ENCODE results near the gene FNIP2. TPM values are rescaled to one million over a fixed set of nuclear protein-coding genes. Genes with fewer than 3 reads are reported as not detected.

The FNIP2 gene
- total and polyA plus RNA-seq, 2 donors (not counting 1 experiment from before 2014, with no cell fraction given): 0.03 to 0.17 TPM

DNA sequence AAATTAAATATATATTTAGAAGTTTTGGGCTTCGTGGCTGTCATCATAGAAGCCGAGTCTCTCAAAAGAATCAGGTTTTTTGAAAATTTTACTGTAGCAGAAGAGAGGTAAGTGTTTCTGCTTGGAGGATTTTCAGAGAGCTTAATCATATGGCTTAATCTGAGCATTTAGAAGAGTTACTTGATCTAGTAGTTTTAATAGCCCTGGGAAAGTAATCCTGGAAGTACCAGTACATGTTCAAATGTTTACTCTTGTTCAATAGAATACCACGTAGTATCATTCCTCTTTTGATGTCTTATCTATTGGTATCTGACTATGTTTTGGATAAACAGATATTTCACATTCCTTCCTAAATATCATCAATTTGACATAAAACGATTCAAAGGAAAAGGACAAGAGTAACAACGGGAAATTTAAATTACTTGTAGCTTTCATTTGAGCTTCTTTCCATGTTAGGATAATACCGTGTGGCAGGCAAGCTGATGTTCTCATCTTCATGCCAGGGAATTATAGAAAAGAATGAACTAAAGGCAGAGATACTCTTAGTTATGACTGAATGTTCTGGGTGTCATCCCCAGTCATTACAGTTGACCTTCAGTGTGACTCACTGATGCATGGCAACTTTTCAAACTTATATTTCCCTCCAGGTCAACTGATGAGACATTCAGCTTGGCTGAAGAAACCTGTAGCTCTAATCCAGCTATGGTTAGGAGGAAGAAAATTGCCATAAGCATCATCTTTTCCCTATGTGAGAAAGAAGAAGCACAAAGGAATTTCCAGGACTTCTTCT lies 89.8 kb downstream of the FNIP2 start:
- H3K9ac ChIP-seq (ENCODE audit: low read length): no peak overlapping the region
- H3K4me3 ChIP-seq (ENCODE audit: control extremely low read depth in 1 of 5, extremely low read depth in 1 of 5, insufficient read depth in 1 of 5, low read depth in 2 of 5, low read length in 4 of 5): no peak overlapping the region
- DNase-seq (no peak), ATAC-seq (ENCODE audit: low read depth) (no peak)
- TF ChIP-seq EZH2 (IDR thresholded peaks at IDR 0.05; ENCODE audit: borderline replicate concordance, insufficient read depth, low read depth, low read length, poor library complexity, severe bottlenecking): no peak
- TF ChIP-seq, protein P1, sequence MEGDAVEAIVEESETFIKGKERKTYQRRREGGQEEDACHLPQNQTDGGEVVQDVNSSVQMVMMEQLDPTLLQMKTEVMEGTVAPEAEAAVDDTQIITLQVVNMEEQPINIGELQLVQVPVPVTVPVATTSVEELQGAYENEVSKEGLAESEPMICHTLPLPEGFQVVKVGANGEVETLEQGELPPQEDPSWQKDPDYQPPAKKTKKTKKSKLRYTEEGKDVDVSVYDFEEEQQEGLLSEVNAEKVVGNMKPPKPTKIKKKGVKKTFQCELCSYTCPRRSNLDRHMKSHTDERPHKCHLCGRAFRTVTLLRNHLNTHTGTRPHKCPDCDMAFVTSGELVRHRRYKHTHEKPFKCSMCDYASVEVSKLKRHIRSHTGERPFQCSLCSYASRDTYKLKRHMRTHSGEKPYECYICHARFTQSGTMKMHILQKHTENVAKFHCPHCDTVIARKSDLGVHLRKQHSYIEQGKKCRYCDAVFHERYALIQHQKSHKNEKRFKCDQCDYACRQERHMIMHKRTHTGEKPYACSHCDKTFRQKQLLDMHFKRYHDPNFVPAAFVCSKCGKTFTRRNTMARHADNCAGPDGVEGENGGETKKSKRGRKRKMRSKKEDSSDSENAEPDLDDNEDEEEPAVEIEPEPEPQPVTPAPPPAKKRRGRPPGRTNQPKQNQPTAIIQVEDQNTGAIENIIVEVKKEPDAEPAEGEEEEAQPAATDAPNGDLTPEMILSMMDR (IDR thresholded peaks at IDR 0.05): no peak
- no peaks in the 10 kb centered on the region for H4K20me1 ChIP-seq (ENCODE audit: control insufficient read depth, insufficient read depth, low read length, poor library complexity, severe bottlenecking)
- no peaks in the 10 kb centered on the region for H3K79me2 ChIP-seq (ENCODE audit: control insufficient read depth, insufficient read depth, low read length)
- no peaks in the 10 kb centered on the region for H3K9me3 ChIP-seq (ENCODE audit: control extremely low read depth in 1 of 3, control insufficient read depth in 2 of 3, insufficient read depth in 1 of 3, low read length in 2 of 3)
- WGBS (ENCODE audit: insufficient coverage): no CpG with 5 or more reads among the region's 6 CpGs
- H3K4me2 ChIP-seq (replicated peaks; ENCODE audit: low read depth, low read length, poor library complexity, severe bottlenecking): no peak overlapping the region
- peaks cover 0 to 5% (median 3%) of the 10 kb centered on the region in 4 experiments for H3K27me3 ChIP-seq (replicated peaks in 1 of 4; ENCODE audit: control extremely low read depth in 1 of 4, control insufficient read depth in 3 of 4, insufficient read depth in 4 of 4, low read length in 3 of 4)
- peaks cover 20% of the 10 kb centered on the region for H3K27me3 Mint-ChIP-seq
- intact Hi-C loops (cut with micrococcal nuclease): no loop called here
- CTCF ChIA-PET: interaction anchor here (0.7 to 6.5 kb wide), 8 partner anchors 11 to 585 kb away, joined by 3 to 96 read pairs (median 18); no protein-coding TSS in a partner anchor
- no peak overlapping the region for H3K4me3 Mint-ChIP-seq
- no peak overlapping the region for H3K27ac ChIP-seq (ENCODE audit: low read length in 2 of 2)
- no peak overlapping the region for H2AFZ ChIP-seq (ENCODE audit: insufficient read depth, low read depth, low read length, poor library complexity, severe bottlenecking)
- H3K4me1 Mint-ChIP-seq: peaks cover 3% of the 10 kb centered on the region
- no peaks in the 10 kb centered on the region for H3K36me3 ChIP-seq (replicated peaks in 1 of 2; ENCODE audit: control extremely low read depth in 1 of 2, control insufficient read depth in 1 of 2, extremely low read depth in 1 of 2, insufficient read depth in 2 of 2, low read length in 1 of 2)
- H3K27ac Mint-ChIP-seq: no peak overlapping the region
- POLR2A ChIA-PET: no interaction called here
- no peaks in the 10 kb centered on the region for H3K4me1 ChIP-seq (ENCODE audit: control insufficient read depth in 2 of 2, insufficient read depth in 2 of 2, low read length in 2 of 2)
- no peaks in the 10 kb centered on the region for H3K9me3 Mint-ChIP-seq (ENCODE audit: insufficient read depth)

DNA sequence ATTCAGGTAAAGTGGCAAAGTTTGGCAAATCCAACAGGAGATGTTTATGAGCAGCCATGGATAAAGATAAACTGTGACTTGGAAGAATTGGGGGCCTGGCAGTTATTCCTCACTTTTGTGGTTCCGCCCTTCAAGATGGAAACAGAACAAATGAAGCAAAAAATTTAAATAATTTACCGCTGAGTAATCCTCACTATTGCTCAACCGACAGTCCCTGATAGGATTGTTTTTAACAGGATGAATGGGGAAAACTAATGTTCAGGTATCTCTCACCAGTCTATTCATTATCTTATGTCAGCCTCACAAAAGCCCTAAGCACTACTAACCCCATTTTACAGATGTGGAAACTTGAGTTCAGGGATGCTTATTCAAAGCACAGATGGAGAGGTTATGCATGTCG lies 90.8 kb downstream of the FNIP2 start:
- peaks cover 24% of the 10 kb centered on the region for H3K27me3 Mint-ChIP-seq
- H3K9me3 Mint-ChIP-seq (ENCODE audit: insufficient read depth): no peaks in the 10 kb centered on the region
- TF ChIP-seq, protein P1 (IDR thresholded peaks at IDR 0.05): no peak
- no peak for TF ChIP-seq EZH2 (IDR thresholded peaks at IDR 0.05; ENCODE audit: borderline replicate concordance, insufficient read depth, low read depth, low read length, poor library complexity, severe bottlenecking)
- no peaks in the 10 kb centered on the region for H3K36me3 ChIP-seq (replicated peaks in 1 of 2; ENCODE audit: control extremely low read depth in 1 of 2, control insufficient read depth in 1 of 2, extremely low read depth in 1 of 2, insufficient read depth in 2 of 2, low read length in 1 of 2)
- no peak for ATAC-seq (ENCODE audit: low read depth)
- no peak overlapping the region for H3K9ac ChIP-seq (ENCODE audit: low read length)
- ChIA-PET CTCF (no interaction called here), POLR2A (no interaction called here)
- H3K27ac Mint-ChIP-seq: no peak overlapping the region
- peaks cover 3% of the 10 kb centered on the region for H3K4me1 Mint-ChIP-seq
- 100% methylated on average over 1 of the region's 4 CpGs for WGBS (ENCODE audit: insufficient coverage)
- no peak overlapping the region for H3K4me3 Mint-ChIP-seq
- H3K79me2 ChIP-seq (ENCODE audit: control insufficient read depth, insufficient read depth, low read length): no peaks in the 10 kb centered on the region
- no peak overlapping the region for H3K27ac ChIP-seq (ENCODE audit: low read length in 2 of 2)
- no peaks in the 10 kb centered on the region for H4K20me1 ChIP-seq (ENCODE audit: control insufficient read depth, insufficient read depth, low read length, poor library complexity, severe bottlenecking)
- H3K27me3 ChIP-seq (replicated peaks in 1 of 4; ENCODE audit: control extremely low read depth in 1 of 4, control insufficient read depth in 3 of 4, insufficient read depth in 4 of 4, low read length in 3 of 4): peaks cover 0 to 5% (median 3%) of the 10 kb centered on the region in 4 experiments
- H3K4me3 ChIP-seq (ENCODE audit: control extremely low read depth in 1 of 5, extremely low read depth in 1 of 5, insufficient read depth in 1 of 5, low read depth in 2 of 5, low read length in 4 of 5): no peak overlapping the region
- H3K4me1 ChIP-seq (ENCODE audit: control insufficient read depth in 2 of 2, insufficient read depth in 2 of 2, low read length in 2 of 2): no peaks in the 10 kb centered on the region
- intact Hi-C loops (cut with micrococcal nuclease): no loop called here
- no peaks in the 10 kb centered on the region for H3K9me3 ChIP-seq (ENCODE audit: control extremely low read depth in 1 of 3, control insufficient read depth in 2 of 3, insufficient read depth in 1 of 3, low read length in 2 of 3)
- H2AFZ ChIP-seq (ENCODE audit: insufficient read depth, low read depth, low read length, poor library complexity, severe bottlenecking): no peak overlapping the region
- no peak for DNase-seq
- H3K4me2 ChIP-seq (replicated peaks; ENCODE audit: low read depth, low read length, poor library complexity, severe bottlenecking): no peak overlapping the region
